Prostate gland (tissue), 2 donors: ENCODE results near the gene GPATCH8. TPM values are rescaled to one million over a fixed set of nuclear protein-coding genes. Genes with fewer than 3 reads are reported as not detected.

Experiments
- DNase-seq: peaks from one replicate; pipeline ENCODE4 v3.0.0-alpha.2; 2019; ENCODE audit warnings: low spot score
- H3K27ac ChIP-seq, 2 donors: fragments of 200-600 bp; sonication (generic); 2 replicates each; pipeline ENCODE4 v1.5.1; 2017 to 2019
- H3K27me3 ChIP-seq: fragments of 200-600 bp; sonication (generic); replicated peaks from 2 replicates; pipeline ENCODE4 v1.5.1; 2019; ENCODE audit not compliant: insufficient read depth
- H3K36me3 ChIP-seq, 2 donors: fragments of 200-600 bp; sonication (generic); 1 replicate in 1 of 2; 2 replicates in 1 of 2; pipeline versions ENCODE4 v1.5.1 to v1.8.1; 2017 to 2019
- H3K4me1 ChIP-seq: fragments of 200-600 bp; sonication (generic); replicated peaks from 2 replicates; pipeline ENCODE4 v1.5.1; 2019
- H3K4me3 ChIP-seq, 2 donors: fragments of 200-600 bp; sonication (generic); 2 replicates each; pipeline ENCODE4 v1.5.1; 2017 to 2019
- H3K9me3 ChIP-seq: fragments of 200-600 bp; sonication (generic); 2 replicates; pipeline ENCODE4 v1.5.1; 2017
- POLR2A ChIP-seq: fragments of 450-650 bp; IDR thresholded peaks from one replicate; pipeline ENCODE4 v1.6.1; 2016; ENCODE audit warnings: antibody characterized with exemption, mild to moderate bottlenecking
- POLR2AphosphoS5 ChIP-seq: sonication (generic); formaldehyde crosslinking; IDR thresholded peaks from one replicate; pipeline ENCODE4 v1.6.1; 2017; ENCODE audit warnings: antibody characterized with exemption
- WGBS: methylation state at CpG from one replicate; pipeline ENCODE4 v1.1.5; 2018; 5-methylcytosine and 5-hydroxymethylcytosine counted together
- intact Hi-C: fragments of 100-400 bp; cut with DNase I; formaldehyde crosslinking; loops from one replicate; pipeline ENCODE4 v1.14.2; 2022
- total RNA-seq, 2 donors: library from RNA; depleted of rRNA; stranded (reverse); fragments of >200 nt; gene quantifications; one replicate each; pipeline ENCODE4 v1.1.0, GENCODE V29; 2016
- TF ChIP-seq, protein P1 (sequence below), 4 experiments: fragments of 200-600 bp in 2 of 4; fragments of 450-650 bp in 2 of 4; sonication (generic) in 2 of 4; IDR thresholded peaks; 1 replicate in 3 of 4; 2 replicates in 1 of 4; pipeline ENCODE4 v1.5.1; 2016 to 2019; ENCODE audit warnings: antibody characterized with exemption in 4 of 4, mild to moderate bottlenecking in 2 of 4, moderate library complexity in 2 of 4

Gene GPATCH8
- total RNA-seq, 2 donors from 2014 or later = 25.2 to 42.8 TPM

DNA sequence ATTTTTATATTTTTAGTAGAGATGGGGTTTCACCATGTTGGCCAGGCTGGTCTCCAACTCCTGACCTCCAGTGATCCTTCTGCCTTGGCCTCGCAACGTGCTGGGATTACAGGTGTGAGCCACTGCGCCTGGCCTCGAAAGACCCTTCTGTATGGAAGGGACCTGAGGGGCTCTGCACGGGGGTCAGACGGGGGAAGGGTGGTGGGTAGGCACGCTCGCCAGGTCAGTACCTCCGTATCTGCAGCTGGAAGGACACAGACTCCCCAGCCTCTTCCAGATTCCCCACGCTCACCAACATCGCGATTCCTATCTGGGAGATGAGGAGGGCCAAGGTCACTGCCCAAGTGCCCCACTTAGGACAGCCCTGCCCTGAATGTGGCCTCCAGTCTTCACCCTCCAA lies 126.4 kb downstream of the GPATCH8 start:
- no peaks in the 10 kb centered on the region for H3K4me1 ChIP-seq
- no peak overlapping the region for H3K4me3 ChIP-seq
- DNase-seq = no peak
- no peaks in the 10 kb centered on the region for H3K27me3 ChIP-seq
- no peaks in the 10 kb centered on the region for H3K36me3 ChIP-seq
- intact Hi-C loops = no loop called here
- 82% methylated on average over 12 of the region's 12 CpGs for WGBS
- H3K27ac ChIP-seq = no peak overlapping the region
- TF ChIP-seq POLR2A (no peak), POLR2AphosphoS5 (no peak)
- TF ChIP-seq, protein P1, sequence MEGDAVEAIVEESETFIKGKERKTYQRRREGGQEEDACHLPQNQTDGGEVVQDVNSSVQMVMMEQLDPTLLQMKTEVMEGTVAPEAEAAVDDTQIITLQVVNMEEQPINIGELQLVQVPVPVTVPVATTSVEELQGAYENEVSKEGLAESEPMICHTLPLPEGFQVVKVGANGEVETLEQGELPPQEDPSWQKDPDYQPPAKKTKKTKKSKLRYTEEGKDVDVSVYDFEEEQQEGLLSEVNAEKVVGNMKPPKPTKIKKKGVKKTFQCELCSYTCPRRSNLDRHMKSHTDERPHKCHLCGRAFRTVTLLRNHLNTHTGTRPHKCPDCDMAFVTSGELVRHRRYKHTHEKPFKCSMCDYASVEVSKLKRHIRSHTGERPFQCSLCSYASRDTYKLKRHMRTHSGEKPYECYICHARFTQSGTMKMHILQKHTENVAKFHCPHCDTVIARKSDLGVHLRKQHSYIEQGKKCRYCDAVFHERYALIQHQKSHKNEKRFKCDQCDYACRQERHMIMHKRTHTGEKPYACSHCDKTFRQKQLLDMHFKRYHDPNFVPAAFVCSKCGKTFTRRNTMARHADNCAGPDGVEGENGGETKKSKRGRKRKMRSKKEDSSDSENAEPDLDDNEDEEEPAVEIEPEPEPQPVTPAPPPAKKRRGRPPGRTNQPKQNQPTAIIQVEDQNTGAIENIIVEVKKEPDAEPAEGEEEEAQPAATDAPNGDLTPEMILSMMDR (IDR thresholded peaks at IDR 0.05) = no peak
- no peaks in the 10 kb centered on the region for H3K9me3 ChIP-seq

DNA sequence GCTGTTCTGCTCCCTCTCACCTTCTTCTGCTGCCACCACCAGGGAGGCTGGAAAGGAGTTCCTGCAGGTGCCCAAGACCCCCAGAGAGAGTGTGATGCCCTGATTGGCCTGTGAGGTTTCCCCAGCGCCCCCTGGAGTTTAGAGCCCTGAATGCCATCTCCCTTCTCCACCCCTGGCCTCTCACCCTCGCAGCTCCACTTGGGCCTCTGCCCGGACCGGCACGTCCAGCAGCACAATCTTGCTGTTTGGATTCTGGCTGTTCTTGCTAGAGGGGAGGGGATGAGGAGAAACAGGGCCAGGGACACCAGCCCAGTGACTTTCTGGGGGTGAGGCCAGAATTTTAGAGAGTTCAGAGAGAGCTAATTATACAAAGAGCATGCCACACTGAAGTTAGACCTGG lies 127.1 kb downstream of the GPATCH8 start:
- Histone ChIP-seq H3K27me3 (no peaks in the 10 kb centered on the region), H3K36me3 (no peaks in the 10 kb centered on the region), H3K9me3 (no peaks in the 10 kb centered on the region), H3K4me3 (no peak overlapping the region), H3K4me1 (no peaks in the 10 kb centered on the region), H3K27ac (no peak overlapping the region)
- no peak for TF ChIP-seq POLR2A
- TF ChIP-seq, protein P1 (IDR thresholded peaks at IDR 0.05) = no peak
- no peak for DNase-seq
- intact Hi-C loops = no loop called here
- 15% methylated on average over 5 of the region's 5 CpGs for WGBS

DNA sequence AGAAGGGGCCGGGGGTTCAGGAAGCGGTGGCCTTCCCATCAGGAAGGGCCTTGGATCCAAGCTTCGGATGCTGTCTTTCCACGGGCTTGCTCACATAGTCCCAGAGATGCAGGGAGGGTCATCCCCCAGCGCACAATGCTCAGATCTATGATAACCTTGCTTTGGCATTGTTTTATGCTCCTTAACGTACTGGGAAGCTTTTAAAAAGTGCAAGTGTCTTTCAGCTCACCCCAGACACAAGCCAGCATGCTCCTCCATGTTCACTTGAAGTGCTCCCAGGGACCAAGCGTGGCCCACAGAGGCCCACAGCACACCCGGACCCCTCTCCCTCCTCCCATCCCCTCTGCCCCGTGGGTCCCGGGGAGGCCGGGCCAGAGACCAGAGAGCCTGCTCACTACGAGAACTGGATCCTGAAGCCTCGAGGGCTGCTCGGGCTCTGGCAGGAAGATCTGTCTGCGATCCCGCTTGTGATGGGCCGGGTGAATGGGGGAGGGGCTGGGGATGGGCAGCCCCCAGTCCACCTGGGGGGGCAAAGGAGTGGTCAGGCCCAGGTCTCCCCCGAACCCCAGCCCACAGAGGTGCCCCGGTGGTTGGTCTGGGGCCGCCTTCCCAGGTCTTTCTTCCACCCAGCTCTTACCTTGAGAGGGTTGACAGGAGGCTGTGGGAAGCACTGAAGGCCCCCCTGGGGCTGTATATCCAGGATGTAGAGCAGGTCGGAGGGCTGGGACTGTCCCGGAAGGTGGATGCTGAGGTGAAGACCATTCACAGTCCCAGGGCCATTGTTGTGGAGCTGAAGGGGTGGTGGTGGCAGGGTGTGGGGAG lies 127.8 kb downstream of the GPATCH8 start:
- no peaks in the 10 kb centered on the region for H3K27me3 ChIP-seq
- 46% methylated on average over 20 of the region's 22 CpGs for WGBS
- H3K4me1 ChIP-seq = no peaks in the 10 kb centered on the region
- H3K9me3 ChIP-seq = no peaks in the 10 kb centered on the region
- no peak overlapping the region for H3K4me3 ChIP-seq
- intact Hi-C loops = no loop called here
- H3K36me3 ChIP-seq = no peaks in the 10 kb centered on the region
- TF ChIP-seq POLR2A (no peak), POLR2AphosphoS5 (no peak)
- TF ChIP-seq, protein P1 (IDR thresholded peaks at IDR 0.05) = no peak
- DNase-seq = no peak
- no peak overlapping the region for H3K27ac ChIP-seq

DNA sequence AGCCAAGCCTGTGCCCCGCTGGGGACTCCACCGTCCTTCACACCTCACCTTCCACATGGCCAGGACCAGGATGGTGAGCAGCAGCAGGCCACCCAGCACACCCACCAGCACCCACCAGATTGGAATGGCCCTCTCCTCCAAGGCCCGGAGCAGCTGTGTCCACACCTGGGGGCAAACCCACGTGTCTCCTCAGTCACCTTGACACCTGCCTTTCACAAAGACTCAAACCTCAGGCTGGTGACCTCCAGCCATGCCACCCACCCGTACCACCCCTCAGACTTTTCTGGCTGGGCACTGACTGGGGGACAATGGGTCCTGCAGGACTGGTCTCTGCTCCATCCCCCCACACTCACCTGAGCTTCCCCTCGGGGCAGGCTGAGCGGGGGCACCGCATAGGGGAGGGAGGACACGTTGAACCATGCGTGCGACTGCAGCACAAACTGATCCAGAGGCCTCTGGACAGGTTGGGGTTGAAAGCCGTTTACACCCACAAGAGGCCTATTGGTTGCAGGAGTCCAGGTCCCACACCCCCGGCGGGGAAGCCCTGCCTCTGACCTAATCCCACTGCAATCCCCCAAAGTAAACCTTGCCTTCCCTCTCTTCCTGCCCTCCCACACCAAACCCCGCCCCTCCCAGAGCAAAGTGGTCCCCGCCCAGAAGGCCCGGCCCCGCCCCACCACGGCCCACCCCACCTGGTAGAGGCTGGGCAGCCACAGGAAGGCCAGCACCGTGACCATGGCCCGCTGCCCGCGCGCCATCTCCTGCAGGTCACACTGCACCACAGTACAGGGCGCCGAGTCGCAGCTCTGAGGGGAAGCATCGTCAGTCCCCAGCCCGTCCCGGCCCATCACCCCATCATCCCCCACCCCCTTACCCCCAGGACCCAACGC lies 128.7 kb downstream of the GPATCH8 start:
- Histone ChIP-seq H3K27ac (no peak overlapping the region), H3K4me3 (no peak overlapping the region), H3K9me3 (no peaks in the 10 kb centered on the region), H3K36me3 (no peaks in the 10 kb centered on the region), H3K27me3 (no peaks in the 10 kb centered on the region), H3K4me1 (no peaks in the 10 kb centered on the region)
- DNase-seq = no peak
- intact Hi-C loops = no loop called here
- WGBS = 41% methylated on average over 31 of the region's 31 CpGs
- TF ChIP-seq POLR2A (no peak), POLR2AphosphoS5 (no peak)
- TF ChIP-seq, protein P1 (IDR thresholded peaks at IDR 0.05) = no peak
